Left lung (tissue), 10 donors: ENCODE data around the gene TMBIM4. TPM values are rescaled to one million over a fixed set of nuclear protein-coding genes. Genes with fewer than 3 reads are reported as not detected.
A peak's percentile ranks its signal among the peaks of the same experiment; 100 is the strongest.
"Not testable (repeated sequence)": the region's sequence is repeated elsewhere in the genome, so short reads cannot be mapped to it uniquely, and the experiment has no call there.

ENCODE experiments used
- ATAC-seq: fragments of 200-7000 bp; cut with Tn5 transposase; one replicate; pipeline ENCODE4 v1.9.1; 2020; ENCODE audit warnings: moderate library complexity
- DNase-seq, 4 donors: peaks; one replicate each; pipeline ENCODE4 v3.0.0-alpha.2; 2013 to 2020
- H3K27ac ChIP-seq, 2 donors: fragments of 200-600 bp; sonication (generic) in 1 of 2; one replicate each; pipeline versions ENCODE4 v1.5.0 to v1.8.0; 2020 to 2021
- H3K27me3 ChIP-seq, 2 donors: fragments of 200-600 bp; sonication (generic) in 1 of 2; one replicate each; pipeline versions ENCODE4 v1.5.0 to v1.8.0; 2020 to 2021
- H3K36me3 ChIP-seq, 2 donors: fragments of 200-600 bp; sonication (generic) in 1 of 2; one replicate each; pipeline versions ENCODE4 v1.5.0 to v1.8.0; 2020 to 2021
- H3K4me1 ChIP-seq, 2 donors: fragments of 200-600 bp; one replicate each; pipeline ENCODE4 v1.8.0; 2021
- H3K4me3 ChIP-seq, 2 donors: fragments of 200-600 bp; sonication (generic) in 1 of 2; one replicate each; pipeline versions ENCODE4 v1.5.0 to v1.8.0; 2020 to 2021; ENCODE audit warnings: mild to moderate bottlenecking in 1 of 2
- H3K9me3 ChIP-seq, 2 donors: fragments of 200-600 bp; sonication (generic) in 1 of 2; one replicate each; pipeline versions ENCODE4 v1.5.0 to v1.8.0; 2020 to 2021
- CTCF ChIP-seq, 2 donors: fragments of 200-600 bp; sonication (generic) in 1 of 2; IDR thresholded peaks; one replicate each; pipeline versions ENCODE4 v1.5.0 to v1.8.0; 2021; ENCODE audit warnings: antibody characterized with exemption in 2 of 2
- intact Hi-C, 2 donors: fragments of 100-400 bp; cut with DNase I; formaldehyde crosslinking; loops; one replicate each; pipeline versions ENCODE4 v1.11.2 to v1.14.2; 2022
- polyA plus RNA-seq, 6 donors: library from polyadenylated mRNA; unstranded; fragments of 120-200 nt; gene quantifications; one replicate each; pipeline ENCODE4 v1.2.1, GENCODE V29; 2013; ENCODE audit not compliant: insufficient read length in 6 of 6
- total RNA-seq, 2 donors: library from RNA; stranded (reverse); fragmentation: NEBNext Ultra II Directional; extraction: Animal tissue kit (Norgen Biotek cat#: 25700); gene quantifications; one replicate each; pipeline ENCODE4 v1.2.1, GENCODE V29; 2021
- donor health status: DM: no; HTN: yes; CAD: no.
- donor health status: DM: no; HTN: no; CAD: no.

TMBIM4 gene
- total and polyA plus RNA-seq, 8 donors = 106 to 152 (median 117) TPM

GRCh38 chr12:66187821-66188220 lies 18.0 kb upstream of the TMBIM4 start:
- peaks cover 0 to 39% of the 10 kb centered on the region in 2 donors for H3K4me1 ChIP-seq
- no peak overlapping the region for H3K4me3 ChIP-seq
- H3K36me3 ChIP-seq = no peaks in the 10 kb centered on the region
- DNase-seq (no peak), ATAC-seq (no peak)
- no peaks in the 10 kb centered on the region for H3K9me3 ChIP-seq
- peaks cover 0 to 8% of the 10 kb centered on the region in 2 donors for H3K27me3 ChIP-seq
- peak overlapping the region in 1 of 2 donors; percentile 99 for H3K27ac ChIP-seq
- TF ChIP-seq CTCF (IDR thresholded peaks at IDR 0.05) = no peak
- intact Hi-C loops = no loop called here

DNA sequence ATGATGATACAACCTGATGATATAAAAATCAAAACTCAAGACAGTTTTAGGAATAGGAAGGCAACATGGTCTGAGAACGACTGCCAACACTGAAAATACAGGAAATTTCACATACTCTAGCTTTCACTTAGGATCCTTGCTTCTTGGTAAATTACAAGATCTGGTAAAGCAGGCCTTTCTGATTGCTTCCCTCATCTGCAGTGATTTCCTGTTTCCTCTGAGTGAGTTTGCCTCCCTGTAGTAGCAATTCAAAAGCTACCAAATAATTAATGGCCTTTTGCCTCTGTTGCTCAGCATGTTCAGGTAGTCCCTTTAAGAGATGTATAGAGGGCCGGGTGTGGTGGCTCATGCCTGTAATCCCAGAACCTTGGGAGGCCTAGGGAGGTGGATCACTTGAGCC lies 17.2 kb upstream of the TMBIM4 start:
- H3K4me1 ChIP-seq = peaks cover 0 to 33% of the 10 kb centered on the region in 2 donors
- no peak overlapping the region for H3K4me3 ChIP-seq
- intact Hi-C loops = no loop called here
- no peak for TF ChIP-seq CTCF (IDR thresholded peaks at IDR 0.05)
- no peaks in the 10 kb centered on the region for H3K9me3 ChIP-seq
- no peak for ATAC-seq
- peak overlapping the region in 1 of 2 donors; percentile 99 for H3K27ac ChIP-seq
- H3K36me3 ChIP-seq = no peaks in the 10 kb centered on the region
- DNase-seq = no peak
- peaks cover 0 to 8% of the 10 kb centered on the region in 2 donors for H3K27me3 ChIP-seq

- DNase-seq, ATAC-seq, H3K27ac ChIP-seq, intact Hi-C loops, H3K36me3 ChIP-seq, H3K27me3 ChIP-seq, H3K9me3 ChIP-seq, H3K4me3 ChIP-seq: not testable (repeated sequence)
- peaks cover 0 to 24% of the 10 kb centered on the region in 2 donors for H3K4me1 ChIP-seq
Observed at GRCh38 chr12:66184822-66185221, 15.0 kb upstream of the TMBIM4 start.

DNA sequence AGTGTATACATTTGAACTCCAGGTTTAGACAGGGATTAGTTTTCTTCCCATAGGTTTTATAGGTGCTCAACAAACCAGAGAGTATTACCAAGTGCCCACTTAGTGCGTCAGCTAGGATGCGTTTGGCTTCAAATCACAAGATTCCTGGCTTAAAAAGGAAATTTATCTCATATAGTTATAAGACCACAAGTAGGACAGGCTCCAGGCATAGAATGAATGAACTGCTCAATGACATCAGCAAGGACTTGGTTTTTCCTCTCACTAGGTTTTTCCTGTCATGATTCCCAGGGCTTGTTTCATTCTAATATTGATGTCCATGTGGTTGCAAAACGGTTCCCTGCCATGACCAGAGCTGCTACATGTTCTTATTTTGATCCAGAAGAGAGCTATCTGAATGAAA lies 13.2 kb upstream of the TMBIM4 start:
- intact Hi-C loops = no loop called here
- Histone ChIP-seq H3K4me1 (peaks cover 0 to 15% of the 10 kb centered on the region in 2 donors), H3K9me3 (no peaks in the 10 kb centered on the region), H3K27me3 (no peaks in the 10 kb centered on the region), H3K36me3 (no peaks in the 10 kb centered on the region), H3K4me3 (no peak overlapping the region), H3K27ac (no peak overlapping the region)
- DNase-seq = no peak
- ATAC-seq = no peak
- TF ChIP-seq CTCF (IDR thresholded peaks at IDR 0.05) = no peak

GRCh38 chr12:66176105-66176900 lies 6.5 kb upstream of the TMBIM4 start:
- Histone ChIP-seq H3K4me1 (peaks cover 7 to 32% of the 10 kb centered on the region in 2 donors), H3K27me3 (no peaks in the 10 kb centered on the region), H3K36me3 (no peaks in the 10 kb centered on the region), H3K4me3 (no peak overlapping the region), H3K27ac (no peak overlapping the region), H3K9me3 (no peaks in the 10 kb centered on the region)
- DNase-seq = peak in 2 of 4 donors; percentile 65 to 83
- no peak for TF ChIP-seq CTCF (IDR thresholded peaks at IDR 0.05)
- ATAC-seq = peak; percentile 51
- intact Hi-C loops = no loop called here

- intact Hi-C loops, H3K36me3 ChIP-seq, H3K27ac ChIP-seq, H3K4me3 ChIP-seq, H3K27me3 ChIP-seq, H3K9me3 ChIP-seq, ATAC-seq: not testable (repeated sequence)
- peaks cover 7 to 42% of the 10 kb centered on the region in 2 donors for H3K4me1 ChIP-seq
- peak in 1 of 4 donors; percentile 72 for DNase-seq
Observed at GRCh38 chr12:66174391-66175325, 4.9 kb upstream of the TMBIM4 start.
